HTR-8/SVneo (cell line): ENCODE data around the gene CEP170.
"Not testable (repeated sequence)": the region's sequence is repeated elsewhere in the genome, so short reads cannot be mapped to it uniquely, and the experiment has no call there.

Source experiments
- DNase-seq: peaks from one replicate; pipeline ENCODE4 v3.0.0; 2011; ENCODE audit warnings: low spot score, mixed read lengths; ENCODE audit not compliant: insufficient read length
- FAIRE-seq: peaks from 2 replicates; lab custom pipeline; 2011; peaks lifted over from hg19 to GRCh38; lab: Jason Lieb, UNC

CEP170 gene

GRCh38 chr1:243104452-243104851 is 150.6 kb downstream of the CEP170 start:
- DNase-seq, FAIRE-seq: not testable (repeated sequence)

- FAIRE-seq, DNase-seq: not testable (repeated sequence)
Observed at GRCh38 chr1:243101551-243102050, 153.5 kb downstream of the CEP170 start.

- DNase-seq, FAIRE-seq: not testable (repeated sequence)
Observed at GRCh38 chr1:243087368-243087767, 167.7 kb downstream of the CEP170 start.
